ENCODE results near the gene STRN3.
"Not testable (repeated sequence)": the region's sequence is repeated elsewhere in the genome, so short reads cannot be mapped to it uniquely, and the experiment has no call there.

Gene STRN3

DNA sequence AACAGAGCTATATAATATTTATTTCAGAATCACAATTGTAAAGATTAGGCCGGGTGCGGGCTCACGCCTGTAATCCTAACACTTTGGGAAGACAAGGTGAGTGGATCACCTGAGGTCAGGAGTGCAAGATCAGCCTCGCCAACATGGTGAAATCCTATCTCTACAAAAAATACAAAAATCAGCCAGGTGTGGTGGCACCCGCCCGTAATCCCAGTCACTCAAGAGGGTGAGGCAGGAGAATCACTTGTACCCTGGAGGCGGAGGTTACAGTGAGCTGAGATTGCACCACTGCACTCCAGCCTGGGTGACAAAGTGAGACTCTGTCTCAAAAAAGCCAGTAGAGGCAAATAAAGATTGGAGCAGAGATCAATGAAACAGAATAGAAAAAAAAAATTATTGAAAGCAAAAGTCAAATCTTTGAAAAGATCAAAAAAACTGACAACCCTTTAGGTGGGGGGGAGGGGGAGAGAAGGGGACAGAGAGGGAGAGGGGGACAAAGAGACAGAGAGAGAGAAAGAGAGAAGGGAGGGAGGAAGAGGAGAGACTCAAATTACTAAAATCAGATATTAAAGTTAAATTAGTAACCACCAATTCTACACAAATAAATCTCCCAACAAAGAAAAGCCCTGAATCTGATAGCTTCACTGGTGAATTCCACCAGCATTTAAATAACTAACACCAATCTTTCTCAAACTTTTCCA lies 53.1 kb downstream of the STRN3 start:
- DNase-seq (ENCODE audit: low spot score), result no peak
- no peak for FAIRE-seq

DNA sequence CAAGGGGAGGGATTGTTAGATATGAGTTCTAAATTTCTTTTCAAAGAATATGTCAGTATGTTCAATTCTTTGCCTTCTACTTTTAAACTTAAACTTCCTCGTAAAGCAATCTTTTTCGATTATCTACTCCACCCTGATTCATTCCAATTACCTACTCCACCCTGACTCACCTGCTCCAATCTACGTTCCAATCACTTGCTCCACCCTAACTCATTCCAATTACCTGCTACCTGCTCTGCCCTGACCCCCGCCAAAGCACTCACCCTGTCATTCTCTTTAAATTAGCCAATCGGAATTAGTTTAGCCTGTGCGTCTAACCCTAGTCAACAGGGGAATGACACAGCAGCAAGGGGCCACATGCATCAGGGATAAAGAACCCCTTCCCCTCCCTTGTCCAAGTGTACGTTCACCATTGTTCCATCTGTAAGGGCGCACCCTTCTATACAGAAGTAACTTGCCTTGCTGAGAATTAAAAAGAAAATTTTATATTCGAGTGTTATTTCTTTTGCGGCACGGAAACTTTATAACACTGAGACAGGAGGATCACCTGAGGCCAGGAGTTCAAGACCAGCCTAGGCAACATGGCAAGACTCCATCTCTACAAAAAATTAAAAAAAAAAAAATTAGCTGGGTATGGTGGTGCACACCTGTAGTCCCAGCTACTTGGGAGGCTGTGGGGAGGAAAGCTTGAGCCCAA lies 54.0 kb downstream of the STRN3 start:
- DNase-seq (ENCODE audit: low spot score); FAIRE-seq: not testable (repeated sequence)

DNA sequence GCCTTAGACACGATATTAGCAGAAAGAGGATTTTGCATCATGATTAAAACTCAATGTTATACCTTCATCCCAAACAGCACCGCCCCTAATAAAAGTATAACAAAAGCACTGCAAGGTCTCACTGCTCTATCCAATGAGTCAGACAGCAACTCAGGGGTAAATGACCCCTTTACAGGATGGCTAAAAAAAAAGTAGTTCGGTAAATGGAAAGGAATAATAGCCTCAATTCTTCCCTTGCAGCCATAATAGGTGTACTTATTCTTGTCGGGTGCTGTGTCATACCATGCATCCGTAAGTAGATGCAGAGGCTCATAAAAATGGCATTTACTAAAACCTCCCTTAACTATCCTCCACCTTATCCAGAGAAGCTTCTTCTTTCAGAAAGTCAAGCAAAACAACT lies 54.6 kb downstream of the STRN3 start:
- FAIRE-seq (no peak), DNase-seq (ENCODE audit: low spot score) (no peak)

DNA sequence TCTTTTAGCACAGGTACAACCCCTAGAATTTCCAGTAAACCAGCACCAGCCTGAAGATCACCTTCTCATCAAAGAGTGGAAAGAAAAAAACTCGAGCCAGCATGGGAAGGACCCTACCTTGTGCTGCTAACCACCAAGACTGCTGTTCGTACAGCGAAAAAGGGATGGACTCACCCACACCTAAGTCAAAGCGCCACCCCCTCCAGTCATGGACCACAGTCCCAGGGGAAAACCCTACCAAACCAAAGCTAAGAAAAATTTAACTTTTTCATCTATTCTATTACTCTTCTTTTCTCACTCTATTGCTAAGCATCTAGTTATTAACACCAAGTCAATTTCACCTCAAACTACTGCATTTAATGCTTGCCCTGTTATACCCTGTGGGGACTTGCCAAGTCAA lies 56.4 kb downstream of the STRN3 start:
- not testable (repeated sequence) for FAIRE-seq; DNase-seq (ENCODE audit: low spot score)

DNA sequence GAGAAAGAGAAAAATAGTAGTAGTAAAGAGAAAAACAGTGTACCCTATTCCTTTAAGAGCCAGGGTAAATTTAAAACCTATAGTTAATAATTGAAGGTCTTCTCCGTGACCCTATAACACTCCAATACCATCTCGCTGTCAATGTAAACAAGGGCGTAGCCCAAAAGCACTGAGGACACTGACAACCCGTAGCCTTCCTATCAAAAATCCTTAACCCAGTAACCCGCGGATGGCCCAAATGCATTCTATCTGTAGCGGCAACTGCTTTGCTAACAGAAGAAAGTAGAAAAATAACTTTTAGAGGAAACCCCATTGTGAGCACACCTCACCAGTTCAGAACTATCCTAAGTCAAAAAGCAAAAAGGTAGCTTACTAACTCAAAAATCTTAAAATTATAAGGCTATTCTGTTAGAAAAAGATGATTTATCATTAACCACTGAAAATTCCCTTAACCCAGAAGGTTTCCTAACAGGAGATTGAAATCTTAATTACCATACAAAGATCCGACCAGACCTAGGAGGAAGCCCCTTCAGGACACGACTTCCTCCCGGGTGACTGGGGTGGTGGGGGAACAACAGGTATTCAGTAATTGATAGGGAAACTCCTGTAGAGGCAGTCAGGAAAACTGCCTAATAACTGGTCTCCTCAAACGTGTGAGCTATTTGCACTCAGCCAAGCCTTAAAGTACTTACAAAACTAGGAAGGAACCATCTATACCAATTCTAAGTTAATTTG lies 58.6 kb downstream of the STRN3 start:
- not testable (repeated sequence) for FAIRE-seq; DNase-seq (ENCODE audit: low spot score)

DNA sequence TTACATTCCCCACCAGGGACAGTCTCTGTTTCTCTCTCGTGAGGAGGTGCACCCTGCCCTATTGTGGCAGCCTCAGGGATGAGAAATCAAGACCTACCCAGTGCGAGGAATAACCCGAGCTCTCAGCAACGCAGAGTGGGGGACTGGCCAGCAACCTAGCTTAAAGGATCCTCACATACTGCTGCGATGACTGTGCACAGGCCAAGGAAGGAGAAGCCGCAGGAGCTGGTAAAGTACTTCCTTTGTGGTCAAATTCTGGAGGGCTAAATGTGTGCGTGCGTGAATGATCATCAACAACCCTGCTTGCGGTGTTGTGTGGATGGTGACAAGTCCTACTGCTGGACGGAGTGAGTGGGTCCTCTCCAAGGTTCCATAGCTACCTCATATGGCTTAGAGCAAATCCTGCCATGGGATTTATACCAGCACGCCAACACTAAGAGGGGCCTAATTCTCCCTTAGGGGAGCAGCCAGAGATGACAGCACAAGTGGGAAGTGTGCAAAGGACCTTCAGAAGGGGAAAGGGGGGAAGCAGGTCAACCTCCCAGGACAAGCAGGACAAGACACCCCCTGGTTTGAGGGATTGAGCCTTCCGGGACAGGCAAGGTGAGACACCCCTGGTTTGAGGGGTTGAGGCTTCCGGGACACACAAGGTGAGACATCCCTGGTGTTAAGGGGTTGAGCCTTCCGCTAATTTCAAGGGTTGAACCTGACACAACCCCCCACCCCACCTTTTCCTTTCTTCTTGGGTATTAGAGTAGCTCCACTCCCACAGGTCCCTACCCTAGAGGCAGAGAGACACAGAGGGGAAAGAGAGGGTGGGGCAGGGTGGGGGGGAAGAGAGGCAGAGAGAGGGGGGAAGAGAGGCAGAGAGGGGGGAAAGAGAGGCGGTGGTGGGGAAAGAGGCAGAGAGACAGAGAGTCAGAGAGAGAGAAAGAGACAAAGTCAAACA lies 59.5 kb downstream of the STRN3 start:
- FAIRE-seq (peak; percentile 59), DNase-seq (ENCODE audit: low spot score) (peak; percentile 65)

DNA sequence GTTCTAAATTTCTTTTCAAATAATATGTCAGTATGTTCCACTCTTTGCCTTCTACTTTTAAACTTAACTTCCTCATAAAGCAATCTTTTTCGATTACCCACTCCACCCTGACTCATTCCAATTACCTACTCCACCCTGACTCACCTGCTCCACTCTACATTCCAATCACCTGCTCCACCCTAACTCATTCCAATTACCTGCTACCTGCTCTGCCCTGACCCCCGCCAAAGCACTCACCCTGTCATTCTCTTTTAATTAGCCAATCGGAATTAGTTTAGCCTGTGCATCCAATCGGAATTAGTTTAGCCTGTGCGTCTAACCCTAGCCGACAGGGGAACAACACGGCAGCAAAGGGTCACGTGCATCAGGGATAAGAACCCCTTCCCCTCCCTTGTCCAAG lies 60.3 kb downstream of the STRN3 start:
- not testable (repeated sequence) for DNase-seq (ENCODE audit: low spot score); FAIRE-seq

DNA sequence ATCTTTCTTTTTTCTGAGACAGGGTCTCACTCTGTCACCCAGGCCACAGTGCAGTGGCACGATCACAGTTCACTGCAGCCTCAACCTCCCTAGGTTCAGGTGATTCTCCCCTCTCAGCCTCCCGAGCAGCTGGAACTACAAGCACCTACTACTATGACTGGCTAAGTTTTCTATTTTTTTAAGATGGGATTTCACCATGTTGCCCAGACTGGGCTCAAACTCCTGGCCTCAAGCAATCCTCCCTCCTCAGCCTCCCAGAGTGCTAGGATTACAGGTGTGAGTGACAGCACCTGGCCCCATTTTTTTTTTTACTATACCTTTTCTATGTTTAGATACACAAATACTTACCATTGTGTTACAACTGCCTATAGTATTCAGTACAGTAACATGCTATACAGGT lies 63.6 kb downstream of the STRN3 start:
- DNase-seq (ENCODE audit: low spot score); FAIRE-seq: not testable (repeated sequence)

DNA sequence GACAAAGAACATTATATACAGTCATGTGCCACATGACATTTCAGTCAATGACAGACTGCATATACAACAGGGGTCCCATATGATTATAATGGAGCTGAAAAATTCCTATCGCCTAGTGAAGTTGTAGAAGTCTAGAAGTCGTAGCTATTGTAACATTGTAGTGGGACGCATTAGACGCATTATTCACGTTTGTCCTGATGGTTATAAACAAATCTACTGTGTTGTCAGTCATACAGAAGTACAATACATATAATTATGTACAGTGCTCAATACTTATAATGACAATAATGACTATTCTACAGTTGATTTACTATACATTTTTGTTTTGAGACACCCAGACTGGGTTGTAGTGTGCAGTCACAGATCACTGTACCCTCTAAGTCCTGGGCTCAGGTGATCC lies 64.8 kb downstream of the STRN3 start:
- no peak for FAIRE-seq

DNA sequence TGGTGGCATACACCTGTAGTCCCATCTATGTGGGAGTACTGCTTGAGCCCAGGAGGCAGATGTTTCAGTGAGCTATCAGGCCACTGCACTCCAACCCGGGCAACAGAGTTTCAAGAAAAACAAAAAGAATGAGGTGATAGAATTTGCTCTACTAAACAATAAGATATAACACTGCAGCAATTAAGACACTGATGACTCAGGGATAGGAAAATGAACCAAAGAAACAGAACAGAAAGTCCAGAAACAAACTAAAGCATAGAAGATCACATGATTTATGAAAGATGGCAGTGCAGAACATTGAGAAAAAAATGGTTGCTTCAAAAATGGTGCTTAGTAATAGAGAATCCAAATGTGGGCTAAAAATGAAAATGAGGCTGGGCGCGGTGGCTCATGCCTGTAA lies 66.0 kb downstream of the STRN3 start:
- FAIRE-seq (no peak), DNase-seq (ENCODE audit: low spot score) (no peak)

More for the DNA sequence above, 64.8 kb downstream of the STRN3 start:
- no peak for DNase-seq (ENCODE audit: low spot score)

DNA sequence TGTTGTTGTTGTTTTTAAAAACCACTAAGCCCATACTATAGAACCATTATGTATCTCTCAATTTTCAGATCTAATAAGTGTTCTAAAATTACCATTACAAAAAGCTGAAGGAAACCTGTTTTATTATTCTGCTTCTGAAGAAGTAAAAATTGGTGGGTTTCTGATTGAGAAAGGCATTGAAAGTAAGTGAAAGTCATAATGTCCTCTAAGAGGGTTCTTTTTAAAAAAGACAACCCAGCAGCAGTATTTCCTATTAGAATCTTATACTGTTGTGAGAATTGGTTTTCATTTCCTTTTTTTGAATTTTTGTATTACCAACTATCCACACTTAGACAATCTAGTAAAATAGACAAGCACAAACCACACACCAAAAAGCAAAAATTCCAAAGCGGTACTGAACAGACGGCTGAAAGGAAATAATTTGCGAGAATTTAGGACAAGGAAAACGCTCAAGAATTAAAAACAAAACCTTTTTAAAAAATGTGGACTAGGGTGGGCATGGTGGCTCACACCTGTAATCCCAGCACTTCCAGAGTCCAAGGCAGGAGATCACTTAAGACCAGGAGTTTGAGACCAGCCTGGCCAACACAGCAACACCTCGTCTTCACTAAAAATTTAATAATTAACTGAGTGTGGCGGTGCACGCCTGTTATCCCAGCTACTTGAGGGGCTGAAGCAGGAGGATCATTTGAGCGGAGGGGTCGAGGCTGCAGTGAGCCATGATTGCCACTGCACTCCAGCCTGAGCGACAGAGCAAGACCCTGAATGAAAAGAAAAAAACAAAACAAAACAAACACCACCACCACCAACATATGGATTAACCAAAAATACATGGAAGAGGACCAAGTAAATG lies 67.4 kb downstream of the STRN3 start:
- no peak for DNase-seq (ENCODE audit: low spot score)
- no peak for FAIRE-seq

DNA sequence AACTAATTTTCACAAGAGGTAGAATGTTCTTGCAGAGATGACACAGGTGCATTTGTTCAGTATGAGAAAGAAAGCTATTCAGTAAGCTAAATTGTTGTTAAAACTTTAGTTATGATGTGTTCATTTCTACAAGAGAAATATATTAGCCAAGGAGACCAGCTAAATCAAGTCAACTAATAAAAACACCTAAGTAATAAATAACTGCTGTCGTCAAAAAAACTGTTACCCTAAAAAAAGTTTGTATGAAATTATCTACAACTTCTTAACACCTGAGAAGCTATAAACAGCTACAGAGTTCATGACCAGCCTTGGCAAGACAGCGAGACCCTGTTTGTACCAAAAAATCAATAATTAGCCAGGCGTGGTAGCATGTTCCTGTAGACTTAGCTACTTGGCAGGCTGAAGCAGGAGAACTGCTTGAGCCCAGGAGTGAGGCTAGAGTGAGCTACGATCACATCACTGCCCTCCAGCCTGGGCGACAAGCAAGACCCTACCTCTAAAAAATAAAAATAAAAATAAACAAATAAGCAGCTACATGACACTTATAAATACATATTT lies 68.3 kb downstream of the STRN3 start:
- no peak for DNase-seq (ENCODE audit: low spot score)
- no peak for FAIRE-seq

DNA sequence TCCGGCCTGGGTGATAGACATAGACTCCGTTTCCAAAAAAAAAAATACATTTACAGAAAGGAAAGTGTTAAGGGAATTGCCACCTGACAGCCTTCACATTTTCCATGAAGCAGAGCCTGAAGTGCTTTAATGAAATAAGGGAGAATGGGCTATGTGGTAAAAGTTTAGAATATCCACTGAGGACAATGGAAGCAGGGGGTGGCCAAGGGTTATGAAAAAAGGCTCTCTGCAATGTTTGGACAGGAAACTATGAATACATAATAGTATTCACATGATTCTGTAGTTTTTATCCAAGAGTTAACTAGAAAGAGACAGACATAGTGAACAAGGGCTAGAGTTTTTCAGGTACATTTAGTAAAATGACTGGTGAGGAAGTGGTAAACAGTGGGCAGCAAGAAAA lies 76.5 kb downstream of the STRN3 start:
- FAIRE-seq (no peak), DNase-seq (ENCODE audit: low spot score) (no peak)

DNA sequence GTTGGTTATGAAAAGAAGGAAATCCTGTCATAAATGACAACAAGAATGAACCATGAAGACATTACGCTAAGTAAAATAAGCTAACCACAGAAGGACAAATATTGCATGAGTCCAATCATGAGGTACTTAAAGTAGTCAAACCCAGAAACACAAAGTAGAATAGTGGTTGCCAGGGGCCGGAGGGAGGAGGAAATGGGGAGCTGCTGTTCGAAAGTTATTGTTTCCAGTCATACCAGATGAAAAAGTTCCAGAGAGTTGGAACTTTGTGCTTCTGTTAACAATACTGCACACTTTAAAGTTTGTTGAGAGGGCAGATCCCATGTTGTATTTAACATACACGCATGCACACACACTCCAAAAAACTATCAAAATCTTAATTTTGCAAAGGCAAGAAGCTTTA lies 82.5 kb downstream of the STRN3 start:
- DNase-seq (ENCODE audit: low spot score) (no peak), FAIRE-seq (no peak)

DNA sequence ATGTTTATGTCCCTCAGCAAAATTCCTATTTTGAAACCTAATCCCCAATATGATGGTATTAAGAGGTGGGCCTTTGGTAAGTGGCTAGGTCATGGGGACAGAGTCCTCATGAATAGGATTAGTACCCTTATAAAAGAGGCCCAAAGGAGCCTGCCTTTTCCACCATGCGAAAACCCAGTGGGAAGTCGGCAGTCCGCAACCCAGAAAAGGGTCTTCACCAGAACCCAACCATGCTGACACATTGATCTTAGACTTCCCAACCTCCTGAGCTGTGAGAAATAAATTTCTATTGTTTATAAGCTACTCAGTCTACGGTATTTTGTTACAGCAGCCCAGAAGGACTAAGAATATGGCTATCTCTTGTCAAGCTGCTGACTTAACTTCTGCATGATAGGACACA lies 85.3 kb downstream of the STRN3 start:
- FAIRE-seq (no peak), DNase-seq (ENCODE audit: low spot score) (no peak)

DNA sequence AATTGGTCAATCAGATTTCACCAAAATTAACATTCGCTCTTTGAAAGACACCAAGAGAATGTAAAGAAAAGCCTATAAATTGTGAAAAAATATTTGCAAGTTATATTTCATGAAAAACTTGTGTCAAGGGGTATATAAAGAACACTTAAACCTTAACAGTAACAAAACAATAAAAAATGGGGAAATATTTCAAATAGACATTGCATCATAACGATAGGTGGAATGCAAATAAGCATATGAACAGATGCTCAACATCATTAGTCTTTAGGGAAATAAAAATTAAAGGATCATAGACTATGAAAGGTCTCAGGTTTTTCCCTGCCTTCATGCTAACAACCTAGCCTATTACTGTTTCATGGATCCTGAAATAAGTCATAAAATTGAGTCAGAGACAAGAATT lies 87.6 kb downstream of the STRN3 start:
- FAIRE-seq, result no peak
- no peak for DNase-seq (ENCODE audit: low spot score)

DNA sequence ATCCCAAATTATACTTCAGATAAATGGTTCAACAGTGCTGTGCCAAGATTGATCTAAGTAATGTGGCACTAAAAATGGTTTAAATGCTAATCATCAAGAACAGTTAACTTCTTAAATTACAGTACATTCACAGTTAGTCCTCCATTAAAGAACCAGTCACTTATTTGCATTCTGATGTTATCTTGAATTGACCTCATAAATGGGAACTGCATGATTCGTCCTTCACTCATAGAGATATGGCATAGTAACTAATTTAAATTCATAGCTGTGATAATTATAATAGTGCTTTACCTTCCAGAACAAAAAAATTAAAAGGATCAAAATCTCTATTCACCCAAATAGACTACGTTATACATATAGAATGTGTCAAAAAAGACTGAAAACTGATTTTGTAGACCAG lies 90.7 kb downstream of the STRN3 start:
- FAIRE-seq (no peak), DNase-seq (ENCODE audit: low spot score) (no peak)

DNA sequence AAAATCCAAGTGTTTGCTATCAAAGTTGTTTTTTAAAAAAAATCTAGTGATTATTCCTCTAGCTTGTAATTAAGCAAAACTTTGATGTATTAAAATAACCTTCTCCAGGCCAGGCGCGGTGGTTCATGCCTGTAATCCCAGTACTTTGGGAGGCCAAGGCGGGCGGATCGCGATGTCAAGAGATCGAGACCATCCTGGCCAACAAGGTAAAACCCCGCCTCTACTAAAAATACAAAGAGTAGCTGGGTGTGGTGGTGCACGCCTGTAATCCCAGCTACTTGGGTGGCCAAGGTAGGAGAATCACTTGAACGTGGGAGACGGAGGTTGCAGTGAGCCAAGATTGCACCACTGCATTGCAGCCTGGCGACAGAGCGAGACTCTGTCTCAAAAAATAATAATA lies 92.2 kb downstream of the STRN3 start:
- FAIRE-seq; DNase-seq (ENCODE audit: low spot score): not testable (repeated sequence)

DNA sequence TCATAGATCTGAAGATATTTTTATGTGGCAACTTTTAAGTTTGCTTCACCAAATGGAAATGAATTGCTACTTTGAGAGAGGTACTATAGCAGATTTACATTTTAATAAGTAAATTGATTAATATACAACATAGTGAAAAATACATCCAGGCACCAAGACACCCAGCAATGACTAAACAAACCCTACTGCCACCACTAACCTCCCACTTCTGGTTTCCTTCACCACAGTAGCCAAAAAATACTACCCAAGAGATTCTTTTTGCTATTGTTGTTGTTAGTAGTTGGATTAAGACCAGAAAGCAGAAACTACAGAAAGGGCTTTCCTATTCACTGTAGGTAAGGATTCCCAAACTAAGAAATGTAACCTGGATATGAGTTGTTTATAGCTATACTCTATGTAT lies 97.7 kb downstream of the STRN3 start:
- DNase-seq (ENCODE audit: low spot score) (no peak), FAIRE-seq (no peak)

DNA sequence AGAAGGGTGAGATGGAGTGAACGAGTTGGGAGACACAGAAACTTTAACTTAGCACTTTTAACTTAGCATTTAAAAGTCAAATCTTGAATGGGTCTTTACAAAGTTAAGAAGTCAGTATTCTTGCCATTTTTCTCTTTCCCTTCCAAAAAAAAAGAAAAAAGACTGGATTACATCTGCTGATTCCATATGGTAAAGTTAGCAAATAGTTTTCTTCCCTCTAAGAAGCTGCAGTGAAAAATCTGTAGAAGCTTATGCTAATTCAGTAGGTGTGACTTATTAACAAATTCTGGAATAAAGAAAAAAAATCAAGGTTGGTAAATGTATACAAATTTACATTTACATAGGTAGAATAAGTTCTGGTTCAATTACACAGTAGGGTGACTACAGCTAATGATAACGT lies 100.9 kb downstream of the STRN3 start:
- DNase-seq (ENCODE audit: low spot score) (no peak), FAIRE-seq (no peak)

Measured in urothelium cell line (cell line).